ENCODE results near the gene TNK1.
"Not testable (repeated sequence)": the region's sequence is repeated elsewhere in the genome, so short reads cannot be mapped to it uniquely, and the experiment has no call there.

TNK1 gene

GRCh38 chr17:7355053-7355452 is 25.8 kb upstream of the TNK1 start, which contains the start of gene TMEM95:
Gene TMEM95, plus strand, starts transcription at chr17:7355156. Its CDS starts 49 bp downstream, at chr17:7355205.
- DNase-seq (ENCODE audit: low spot score) = no peak

DNA sequence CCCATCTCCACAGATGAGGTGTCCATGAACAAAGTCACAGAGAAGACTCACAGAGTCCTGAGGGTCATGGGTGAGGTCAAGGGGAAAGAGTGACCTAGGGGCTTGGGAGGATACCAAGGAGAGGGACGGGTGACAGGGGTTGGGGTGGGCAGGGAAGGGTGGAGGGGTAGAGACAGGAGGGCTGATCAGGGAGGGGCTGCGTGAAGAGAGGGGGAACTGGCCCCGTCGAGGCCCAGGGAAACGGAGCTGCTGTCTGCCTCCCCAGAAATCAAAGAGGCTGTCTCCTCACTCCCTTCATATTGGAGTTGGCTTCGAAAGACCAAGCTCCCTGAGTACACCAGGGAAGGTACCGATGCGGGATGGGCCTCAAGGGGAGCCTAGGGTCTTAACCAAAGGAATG is 25.3 kb upstream of the TNK1 start:
- DNase-seq (ENCODE audit: low spot score) = no peak

- DNase-seq (ENCODE audit: low spot score) = peak; percentile 88
These were observed 24.8 kb upstream of the TNK1 start for GRCh38 chr17:7356072-7356549.

- DNase-seq (ENCODE audit: low spot score) = no peak
These were observed 24.1 kb upstream of the TNK1 start for GRCh38 chr17:7356756-7357155.

DNA sequence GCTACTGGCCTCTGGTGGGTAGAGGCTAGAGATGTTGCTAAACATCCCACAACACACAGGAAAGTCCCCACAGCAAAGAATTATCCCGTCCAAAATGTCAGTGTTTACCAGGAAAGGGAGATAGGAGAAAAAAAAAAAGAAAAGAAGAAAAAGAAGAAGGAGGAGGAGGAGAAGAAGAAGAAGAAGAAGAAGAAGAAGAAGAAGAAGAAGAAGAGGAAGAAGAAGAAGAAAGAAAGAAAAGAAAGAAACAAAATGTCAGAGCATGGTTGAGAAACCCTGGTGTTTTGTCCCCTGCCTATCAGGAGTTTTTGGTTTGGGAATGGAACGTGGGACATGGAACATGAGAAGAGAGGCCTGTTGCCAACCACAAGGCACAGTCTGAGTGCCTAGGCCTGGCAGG is 23.5 kb upstream of the TNK1 start:
- DNase-seq (ENCODE audit: low spot score) = no peak

DNA sequence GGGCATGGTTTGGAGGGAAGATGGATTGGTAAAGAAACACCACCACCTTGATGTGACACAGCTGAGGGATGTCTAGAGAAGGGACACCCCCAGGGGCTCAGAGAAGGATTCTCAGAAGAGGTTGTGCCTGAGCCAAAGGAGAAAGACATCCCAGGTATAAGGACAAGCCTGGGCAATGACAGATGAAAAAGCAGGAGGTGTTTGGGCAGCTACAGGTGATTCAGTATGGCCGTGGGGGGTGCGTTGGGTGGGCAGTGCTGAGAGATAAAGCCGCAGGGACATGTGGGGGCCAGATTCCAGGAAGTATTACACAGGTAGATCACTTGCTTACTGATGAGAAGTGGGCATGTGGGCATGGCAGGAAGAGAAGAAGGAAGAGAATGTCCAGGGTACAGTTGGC is 19.0 kb upstream of the TNK1 start:
- no peak for DNase-seq (ENCODE audit: low spot score)

GRCh38 chr17:7363311-7363710 is 17.6 kb upstream of the TNK1 start:
- DNase-seq (ENCODE audit: low spot score) = no peak

GRCh38 chr17:7365963-7366362 is 14.9 kb upstream of the TNK1 start:
- not testable (repeated sequence) for DNase-seq (ENCODE audit: low spot score)

GRCh38 chr17:7367083-7367482 is 13.8 kb upstream of the TNK1 start:
- DNase-seq (ENCODE audit: low spot score) = no peak

- no peak for DNase-seq (ENCODE audit: low spot score)
These were observed 12.8 kb upstream of the TNK1 start for GRCh38 chr17:7367918-7368598.

DNA sequence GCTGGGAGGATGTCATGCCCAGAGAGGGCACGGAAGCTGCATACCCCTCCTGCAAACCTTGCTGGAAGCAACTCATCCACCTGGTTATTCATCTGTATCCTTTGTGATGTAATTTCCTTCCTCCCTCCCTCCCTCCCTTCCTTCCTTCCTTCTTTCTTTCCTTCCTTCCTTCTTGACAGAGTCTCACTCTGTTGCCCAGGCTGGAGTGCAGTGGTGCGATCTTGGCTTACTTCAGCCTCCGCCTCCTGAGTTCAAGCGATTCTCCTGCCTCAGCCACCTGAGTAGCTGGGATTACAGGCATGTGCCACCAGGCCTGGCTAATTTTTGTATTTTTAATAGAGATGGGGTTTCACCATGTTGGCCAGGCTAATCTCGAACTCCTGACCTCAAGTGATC is 12.3 kb upstream of the TNK1 start:
- not testable (repeated sequence) for DNase-seq (ENCODE audit: low spot score)

GRCh38 chr17:7369825-7370224 is 11.1 kb upstream of the TNK1 start:
- DNase-seq (ENCODE audit: low spot score) = no peak

DNA sequence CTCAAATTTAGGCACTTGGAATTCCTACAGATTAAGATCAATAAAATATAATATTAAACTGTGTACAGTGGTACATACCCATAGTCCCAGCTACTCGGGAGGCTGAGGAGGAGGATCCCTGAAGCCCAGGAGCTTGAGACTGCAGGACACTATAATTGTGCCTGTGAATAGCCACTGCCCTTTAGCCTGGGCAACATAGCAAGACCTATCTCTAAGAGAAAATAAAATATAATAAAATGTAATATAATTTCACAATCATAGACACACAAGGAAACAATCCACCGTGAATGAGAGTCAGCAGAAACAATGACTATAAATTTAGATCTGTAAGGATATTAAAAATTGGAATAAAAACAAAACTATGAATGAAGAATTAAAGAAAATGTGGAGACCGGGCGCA is 10.0 kb upstream of the TNK1 start:
- no peak for DNase-seq (ENCODE audit: low spot score)

GRCh38 chr17:7374353-7374752 is 6.5 kb upstream of the TNK1 start:
- DNase-seq (ENCODE audit: low spot score) = no peak

DNA sequence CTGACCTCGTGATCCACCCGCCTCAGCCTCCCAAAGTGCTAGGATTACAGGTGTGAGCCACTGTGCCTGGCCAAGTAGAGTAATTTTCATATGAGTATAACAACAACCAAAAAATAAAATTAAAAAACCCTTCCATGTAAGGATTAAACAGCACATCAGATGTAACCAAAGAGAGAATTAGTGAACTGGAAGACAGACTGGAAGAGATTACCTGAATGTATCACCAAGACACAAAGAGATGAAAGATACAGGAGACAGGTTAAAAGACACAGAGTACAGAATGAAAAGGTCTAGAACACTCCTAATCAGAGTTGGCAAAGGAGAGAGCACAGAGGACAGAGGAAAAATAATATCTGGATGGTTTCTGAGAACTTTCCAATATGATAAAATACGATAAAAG is 1.8 kb upstream of the TNK1 start:
- DNase-seq (ENCODE audit: low spot score) = no peak

GRCh38 chr17:7380321-7380720 is 568 bp upstream of the TNK1 start:
- DNase-seq (ENCODE audit: low spot score) = no peak

DNA sequence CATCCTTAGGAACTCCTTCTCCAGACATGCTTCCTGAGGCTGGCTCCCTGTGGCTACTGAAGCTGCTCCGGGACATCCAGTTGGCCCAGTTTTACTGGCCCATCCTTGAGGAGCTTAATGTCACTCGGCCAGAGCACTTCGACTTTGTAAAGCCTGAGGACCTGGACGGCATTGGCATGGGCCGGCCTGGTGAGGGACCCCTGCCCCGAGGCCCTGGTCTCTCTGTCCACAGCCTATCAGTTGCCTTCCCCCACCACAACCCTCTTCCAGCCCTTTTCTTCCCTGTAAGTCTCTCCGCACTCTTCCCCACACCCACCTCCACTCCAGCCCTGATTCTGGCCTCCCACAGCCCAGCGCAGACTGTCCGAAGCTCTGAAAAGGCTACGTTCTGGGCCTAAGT is 2.0 kb downstream of the TNK1 start:
- DNase-seq (ENCODE audit: low spot score) = no peak

GRCh38 chr17:7383371-7383741 is 2.5 kb downstream of the TNK1 start:
- DNase-seq (ENCODE audit: low spot score) = no peak

DNA sequence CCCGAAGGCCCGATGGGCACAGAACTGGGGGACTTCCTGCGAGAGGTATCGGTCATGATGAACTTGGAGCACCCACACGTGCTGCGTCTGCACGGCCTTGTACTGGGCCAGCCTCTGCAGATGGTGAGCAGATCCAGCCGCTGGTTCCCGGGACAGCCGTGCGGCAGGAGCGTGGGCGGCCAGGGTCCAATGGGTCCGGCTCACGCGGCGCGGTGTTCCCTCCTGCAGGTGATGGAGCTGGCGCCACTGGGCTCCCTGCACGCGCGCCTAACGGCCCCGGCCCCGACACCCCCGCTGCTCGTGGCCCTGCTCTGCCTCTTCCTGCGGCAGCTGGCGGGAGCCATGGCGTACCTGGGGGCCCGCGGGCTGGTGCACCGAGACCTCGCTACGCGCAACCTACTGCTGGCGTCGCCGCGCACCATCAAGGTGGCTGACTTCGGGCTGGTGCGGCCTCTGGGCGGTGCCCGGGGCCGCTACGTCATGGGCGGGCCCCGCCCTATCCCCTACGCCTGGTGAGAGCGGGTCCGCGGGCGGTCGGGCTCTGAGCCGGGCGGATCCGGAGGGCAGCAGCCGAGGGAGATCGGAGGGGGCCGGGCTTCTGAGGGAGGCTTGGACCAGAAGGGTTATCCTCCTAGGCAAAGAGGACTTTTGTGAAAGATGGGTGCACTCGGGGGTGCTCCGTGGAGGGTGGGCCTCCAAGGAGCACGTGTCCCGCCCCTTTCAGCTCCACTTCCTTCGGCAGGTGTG is 3.0 kb downstream of the TNK1 start:
- DNase-seq (ENCODE audit: low spot score) = peak; percentile 74

GRCh38 chr17:7384489-7385081 is 3.7 kb downstream of the TNK1 start:
- no peak for DNase-seq (ENCODE audit: low spot score)

DNA sequence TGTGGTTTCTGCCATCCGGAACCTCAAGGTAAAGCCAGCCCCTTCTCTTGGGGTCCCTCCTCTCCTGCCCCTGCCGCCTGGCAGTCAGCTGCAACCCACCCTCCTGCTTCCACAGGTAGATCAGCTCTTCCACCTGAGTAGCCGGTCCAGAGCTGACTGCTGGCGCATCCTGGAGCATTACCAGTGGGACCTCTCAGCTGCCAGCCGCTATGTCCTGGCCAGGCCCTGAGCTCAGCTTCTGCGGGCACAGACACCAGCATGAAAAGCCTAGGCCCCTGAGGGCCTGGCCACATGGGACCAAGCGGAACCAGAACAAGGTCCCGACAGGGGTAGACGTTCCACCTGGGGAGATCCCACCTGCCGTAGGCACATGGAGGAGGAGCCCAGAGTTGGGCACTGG is 8.0 kb downstream of the TNK1 start:
- no peak for DNase-seq (ENCODE audit: low spot score)

GRCh38 chr17:7389924-7390910 is 9.3 kb downstream of the TNK1 start:
- no peak for DNase-seq (ENCODE audit: low spot score)

All from CD4-positive, alpha-beta T cell treated with Interleukin-15 for 4 hours (primary cell).